Naive thymus-derived CD8-positive, alpha-beta T cell (primary cell): ENCODE measurements around the gene DNAJC11. TPM values are rescaled to one million over a fixed set of nuclear protein-coding genes. Genes with fewer than 3 reads are reported as not detected.
"Not testable (repeated sequence)": the region's sequence is repeated elsewhere in the genome, so short reads cannot be mapped to it uniquely, and the experiment has no call there.

ENCODE experiments used
- ATAC-seq, 2 donors: fragments of 150-1000 bp; cut with Tn5 transposase in 1 of 2; sonication (Bioruptor Pico), chemical (Tn5 transposase) in 1 of 2; 1 replicate in 1 of 2; 2 replicates in 1 of 2; pipeline ENCODE4 v1.10.0; 2021; ENCODE audit warnings: mild to moderate bottlenecking in 2 of 2, moderate library complexity in 2 of 2
- POLR2A ChIA-PET: fragments of 350-600 bp; sonication (Branson Sonifier 250); formaldehyde crosslinking; loops from one replicate; lab custom pipeline; 2021; ENCODE audit warnings: antibody characterized with exemption; lab: Charles Lee
- DNase-seq, 10 donors: peaks; one replicate each; pipeline versions ENCODE4 v3.0.0 to v3.0.0-alpha.2; 2020 to 2022
- H3K27ac Mint-ChIP-seq, 10 donors: one replicate each; pipeline ENCODE4 v1.8.0; 2020 to 2022; ENCODE audit warnings: mild to moderate bottlenecking in 10 of 10, mixed read lengths in 10 of 10, moderate library complexity in 4 of 10, inconsistent platforms in 1 of 10
- H3K27me3 Mint-ChIP-seq, 5 donors: one replicate each; pipeline ENCODE4 v1.8.0; 2021 to 2022; ENCODE audit warnings: mixed read lengths in 5 of 5
- H3K36me3 Mint-ChIP-seq, 3 donors: one replicate each; pipeline ENCODE4 v1.8.0; 2020 to 2022; ENCODE audit warnings: mixed read lengths in 3 of 3, mild to moderate bottlenecking in 2 of 3, inconsistent platforms in 1 of 3
- H3K4me1 Mint-ChIP-seq, 4 donors: one replicate each; pipeline ENCODE4 v1.8.0; 2021 to 2022; ENCODE audit warnings: mixed read lengths in 4 of 4
- H3K4me3 Mint-ChIP-seq, 10 donors: one replicate each; pipeline ENCODE4 v1.8.0; 2020 to 2022; ENCODE audit warnings: mild to moderate bottlenecking in 10 of 10, mixed read lengths in 10 of 10, moderate library complexity in 6 of 10, inconsistent platforms in 1 of 10
- H3K9me3 Mint-ChIP-seq, 9 donors: one replicate each; pipeline ENCODE4 v1.8.0; 2020 to 2022; ENCODE audit warnings: mixed read lengths in 9 of 9, mild to moderate bottlenecking in 3 of 9, inconsistent platforms in 1 of 9, moderate library complexity in 1 of 9
- polyA plus RNA-seq, 3 donors: library from polyadenylated mRNA; unstranded; fragments of 300-500 nt; fragmentation: Illumina TruSeq; gene quantifications; one replicate each; pipeline ENCODE4 v1.2.3, GENCODE V29; 2021
- total RNA-seq, 8 experiments: library from RNA in 2 of 8; stranded (reverse) in 2 of 8; gene quantifications; one replicate each; pipeline ENCODE4 v1.2.3 and lab custom pipeline; 2021 to 2026

DNAJC11 gene
- total and polyA plus RNA-seq, 5 experiments from 2014 or later = 13.2 to 47.4 (median 22.5) TPM

DNA sequence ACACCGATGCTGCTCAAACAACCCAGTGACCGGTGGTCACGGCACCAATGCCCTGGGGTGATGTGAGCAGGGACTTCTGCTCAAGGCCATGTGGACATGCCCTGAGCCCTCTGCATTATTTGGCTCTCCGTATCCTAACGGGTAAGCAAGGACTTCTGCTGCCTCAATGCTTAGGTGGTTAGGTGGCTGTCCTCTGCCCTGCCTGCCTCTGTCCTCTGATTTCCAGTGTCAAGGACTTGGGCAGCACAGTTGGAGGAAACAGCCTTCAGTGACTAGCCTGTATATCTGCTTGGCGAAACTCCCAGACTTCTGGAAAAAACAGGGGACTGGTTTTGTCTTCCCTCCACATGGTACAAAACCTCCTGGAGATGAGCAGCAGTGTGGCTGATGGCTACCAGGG lies 34.5 kb downstream of the DNAJC11 start:
- peaks cover 0 to 59% (median 5%) of the 10 kb centered on the region in 3 donors for H3K36me3 Mint-ChIP-seq
- peaks cover 0 to 4% (median under 1%) of the 10 kb centered on the region in 4 donors for H3K4me1 Mint-ChIP-seq
- H3K27me3 Mint-ChIP-seq = no peaks in the 10 kb centered on the region
- no peak for ATAC-seq
- POLR2A ChIA-PET = no interaction called here
- H3K27ac Mint-ChIP-seq = peak overlapping the region in 1 of 10 donors; percentile 21
- no peaks in the 10 kb centered on the region for H3K9me3 Mint-ChIP-seq
- DNase-seq = no peak
- H3K4me3 Mint-ChIP-seq = no peak overlapping the region

- Mint-ChIP-seq H3K4me3 (no peak overlapping the region), H3K27me3 (no peaks in the 10 kb centered on the region), H3K27ac (no peak overlapping the region), H3K36me3 (peaks cover 0 to 55% (median 5%) of the 10 kb centered on the region in 3 donors), H3K9me3 (no peaks in the 10 kb centered on the region), H3K4me1 (peaks cover 0 to 4% (median under 1%) of the 10 kb centered on the region in 4 donors)
- DNase-seq = no peak
- POLR2A ChIA-PET = no interaction called here
- no peak for ATAC-seq
Observed at GRCh38 chr1:6666696-6667095, 34.9 kb downstream of the DNAJC11 start.

- H3K27ac Mint-ChIP-seq, H3K9me3 Mint-ChIP-seq, ATAC-seq, H3K27me3 Mint-ChIP-seq, DNase-seq, POLR2A ChIA-PET, H3K4me3 Mint-ChIP-seq: not testable (repeated sequence)
- Mint-ChIP-seq H3K4me1 (peaks cover 3 to 15% (median 8%) of the 10 kb centered on the region in 4 donors), H3K36me3 (peaks cover 0 to 54% (median 5%) of the 10 kb centered on the region in 3 donors)
Observed at GRCh38 chr1:6662468-6662867, 39.1 kb downstream of the DNAJC11 start.

DNA sequence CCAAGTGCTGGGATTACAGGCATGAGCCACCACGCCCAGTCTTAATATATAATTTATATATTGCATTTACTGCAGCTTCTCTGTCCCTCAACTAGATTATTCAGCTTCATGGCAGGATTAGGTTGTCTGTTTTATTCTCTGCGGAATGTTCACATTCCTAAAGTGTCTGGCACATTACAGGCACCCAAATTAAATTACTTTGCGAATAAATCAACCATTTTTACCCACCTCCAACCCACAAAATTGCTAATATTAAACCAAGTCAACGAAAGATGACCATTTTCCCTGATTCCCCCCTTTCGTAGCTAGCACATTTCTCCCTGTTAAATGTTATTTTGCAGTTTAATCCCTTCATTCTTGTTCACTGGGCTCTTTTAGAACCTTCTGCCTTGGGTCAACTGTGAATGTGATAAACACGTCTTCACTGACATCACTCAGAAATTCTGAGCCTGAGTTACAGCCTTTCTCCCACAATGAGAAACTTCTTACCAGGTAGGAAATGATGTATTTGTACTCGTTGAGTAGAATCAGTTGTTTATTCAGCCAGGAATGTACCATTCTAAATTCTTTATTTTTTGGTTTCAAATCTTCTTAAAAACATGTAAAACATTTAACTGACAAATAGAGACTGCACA lies 41.1 kb downstream of the DNAJC11 start:
- H3K9me3 Mint-ChIP-seq = no peaks in the 10 kb centered on the region
- peaks cover 0 to 37% (median 1%) of the 10 kb centered on the region in 3 donors for H3K36me3 Mint-ChIP-seq
- DNase-seq (no peak), ATAC-seq (no peak)
- POLR2A ChIA-PET = no interaction called here
- peaks cover 6 to 23% (median 11%) of the 10 kb centered on the region in 4 donors for H3K4me1 Mint-ChIP-seq
- peak overlapping the region in 1 of 10 donors; percentile 45 for H3K27ac Mint-ChIP-seq
- H3K4me3 Mint-ChIP-seq = no peak overlapping the region
- no peaks in the 10 kb centered on the region for H3K27me3 Mint-ChIP-seq

DNA sequence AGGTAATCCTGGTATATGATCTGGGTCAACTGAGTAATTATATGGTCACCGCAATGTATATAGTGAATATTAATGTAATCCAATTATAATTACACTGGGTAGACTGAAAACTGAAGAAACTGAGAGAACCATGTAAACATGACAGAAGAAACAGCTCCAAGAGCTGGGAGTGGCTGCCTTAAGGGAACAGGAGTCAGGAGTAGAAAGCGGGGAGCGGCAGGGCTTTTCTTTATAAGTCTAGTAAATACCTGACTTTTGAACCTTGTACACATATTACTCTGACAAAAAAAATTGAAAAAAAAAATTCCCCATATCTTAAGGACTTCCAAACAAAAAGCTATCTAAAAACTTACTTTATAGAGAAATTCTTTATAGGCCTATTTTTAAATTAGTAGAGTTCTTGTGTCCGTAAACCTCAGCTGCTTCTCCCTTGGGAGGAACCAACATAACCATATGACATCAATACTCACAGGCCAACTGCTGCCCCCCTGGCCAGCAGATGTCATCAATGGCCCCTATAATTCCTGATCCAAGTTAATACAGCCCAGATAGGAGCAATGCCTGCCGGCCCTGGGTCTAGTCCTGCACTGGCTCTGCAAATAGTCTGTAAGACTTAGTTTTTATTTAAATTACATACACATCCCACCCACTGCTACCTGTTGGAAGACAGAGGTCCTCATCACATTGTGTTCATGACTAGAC lies 43.1 kb downstream of the DNAJC11 start:
- DNase-seq = no peak
- peaks cover 6 to 22% (median 10%) of the 10 kb centered on the region in 4 donors for H3K4me1 Mint-ChIP-seq
- H3K27ac Mint-ChIP-seq = peak overlapping the region in 1 of 10 donors; percentile 30
- no peaks in the 10 kb centered on the region for H3K27me3 Mint-ChIP-seq
- H3K9me3 Mint-ChIP-seq = no peaks in the 10 kb centered on the region
- peaks cover 0 to 33% (median 0%) of the 10 kb centered on the region in 3 donors for H3K36me3 Mint-ChIP-seq
- H3K4me3 Mint-ChIP-seq = no peak overlapping the region
- POLR2A ChIA-PET = no interaction called here
- no peak for ATAC-seq

DNA sequence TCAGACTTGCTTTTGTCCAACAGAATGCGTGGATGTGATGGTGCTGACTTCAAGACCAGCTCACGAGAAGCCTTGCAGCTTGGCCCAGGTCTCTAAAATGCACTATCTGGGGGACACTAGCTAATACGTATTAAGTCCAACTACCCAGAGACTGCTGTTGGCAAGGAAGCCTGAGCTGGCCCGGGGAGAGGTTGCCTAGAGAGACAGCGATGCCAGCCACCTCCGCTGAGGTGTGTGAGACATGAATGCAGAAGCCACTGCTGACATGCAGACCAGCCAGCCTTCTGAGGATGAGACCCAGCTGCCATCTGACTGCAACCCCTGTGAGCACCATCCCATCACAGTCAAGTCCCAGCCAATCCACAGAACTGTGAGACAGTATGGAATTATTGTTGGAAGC lies 44.5 kb downstream of the DNAJC11 start:
- peaks cover 0 to 36% (median 5%) of the 10 kb centered on the region in 3 donors for H3K36me3 Mint-ChIP-seq
- POLR2A ChIA-PET = no interaction called here
- DNase-seq = no peak
- no peaks in the 10 kb centered on the region for H3K9me3 Mint-ChIP-seq
- H3K4me3 Mint-ChIP-seq = no peak overlapping the region
- ATAC-seq = no peak
- H3K27me3 Mint-ChIP-seq = no peaks in the 10 kb centered on the region
- peak overlapping the region in 5 of 10 donors; percentile 1 to 74 (median 63) for H3K27ac Mint-ChIP-seq
- H3K4me1 Mint-ChIP-seq = peaks cover 6 to 20% (median 10%) of the 10 kb centered on the region in 4 donors

GRCh38 chr1:6653436-6654290 lies 48.0 kb downstream of the DNAJC11 start:
- Mint-ChIP-seq H3K36me3 (peaks cover 0 to 38% (median 6%) of the 10 kb centered on the region in 3 donors), H3K4me3 (no peak overlapping the region), H3K27me3 (no peaks in the 10 kb centered on the region), H3K4me1 (peaks cover 0 to 12% (median 5%) of the 10 kb centered on the region in 4 donors), H3K27ac (peak overlapping the region in 2 of 10 donors; percentile 7 to 42), H3K9me3 (no peaks in the 10 kb centered on the region)
- ATAC-seq = no peak
- DNase-seq = no peak
- POLR2A ChIA-PET = interaction anchor here (0.6 kb wide), 1 partner anchor 457 kb away, joined by 3 read pairs; no protein-coding TSS in a partner anchor

GRCh38 chr1:6652986-6653385 lies 48.6 kb downstream of the DNAJC11 start:
- no peak for ATAC-seq
- H3K27me3 Mint-ChIP-seq = no peaks in the 10 kb centered on the region
- H3K9me3 Mint-ChIP-seq = no peaks in the 10 kb centered on the region
- H3K27ac Mint-ChIP-seq = no peak overlapping the region
- H3K36me3 Mint-ChIP-seq = peaks cover 0 to 36% (median 6%) of the 10 kb centered on the region in 3 donors
- POLR2A ChIA-PET = interaction anchor here (0.5 kb wide), 1 partner anchor 136 kb away, joined by 3 read pairs; no protein-coding TSS in a partner anchor
- DNase-seq = no peak
- no peak overlapping the region for H3K4me3 Mint-ChIP-seq
- H3K4me1 Mint-ChIP-seq = peaks cover 0 to 10% (median 5%) of the 10 kb centered on the region in 4 donors

GRCh38 chr1:6651909-6652308 lies 49.7 kb downstream of the DNAJC11 start:
- POLR2A ChIA-PET = no interaction called here

DNA sequence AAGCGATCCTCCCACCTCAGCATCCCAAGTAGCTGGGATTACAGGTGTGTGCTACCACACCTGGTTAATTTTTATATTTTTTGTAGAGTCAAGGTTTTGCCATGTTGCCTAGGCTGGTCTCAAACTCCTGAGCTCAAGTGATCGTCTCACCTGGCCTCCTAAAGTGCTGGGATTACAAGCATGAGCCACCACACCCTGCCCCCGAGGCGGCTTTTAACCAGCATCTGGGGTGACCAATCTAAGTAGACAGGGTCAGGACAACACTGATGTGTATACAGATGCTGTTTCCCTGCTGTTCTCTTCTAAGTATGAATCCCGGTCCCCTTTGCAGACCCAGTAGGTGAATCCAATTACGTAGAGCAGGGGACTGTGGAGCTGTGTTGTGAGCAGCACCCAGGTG lies 53.1 kb downstream of the DNAJC11 start:
- POLR2A ChIA-PET = no interaction called here
- Mint-ChIP-seq H3K27me3 (no peaks in the 10 kb centered on the region), H3K9me3 (no peaks in the 10 kb centered on the region), H3K27ac (no peak overlapping the region), H3K4me3 (no peak overlapping the region), H3K36me3 (peaks cover 0 to 37% (median 8%) of the 10 kb centered on the region in 3 donors), H3K4me1 (peaks cover 0 to 3% (median 0%) of the 10 kb centered on the region in 4 donors)
- ATAC-seq (no peak), DNase-seq (no peak)

More at GRCh38 chr1:6651909-6652308, 49.7 kb downstream of the DNAJC11 start:
- H3K36me3 Mint-ChIP-seq = peaks cover 0 to 34% (median 6%) of the 10 kb centered on the region in 3 donors
- DNase-seq (no peak), ATAC-seq (no peak)
- peaks cover 0 to 4% (median 2%) of the 10 kb centered on the region in 4 donors for H3K4me1 Mint-ChIP-seq
- no peak overlapping the region for H3K27ac Mint-ChIP-seq
- no peak overlapping the region for H3K4me3 Mint-ChIP-seq
- no peaks in the 10 kb centered on the region for H3K27me3 Mint-ChIP-seq
- no peaks in the 10 kb centered on the region for H3K9me3 Mint-ChIP-seq

DNA sequence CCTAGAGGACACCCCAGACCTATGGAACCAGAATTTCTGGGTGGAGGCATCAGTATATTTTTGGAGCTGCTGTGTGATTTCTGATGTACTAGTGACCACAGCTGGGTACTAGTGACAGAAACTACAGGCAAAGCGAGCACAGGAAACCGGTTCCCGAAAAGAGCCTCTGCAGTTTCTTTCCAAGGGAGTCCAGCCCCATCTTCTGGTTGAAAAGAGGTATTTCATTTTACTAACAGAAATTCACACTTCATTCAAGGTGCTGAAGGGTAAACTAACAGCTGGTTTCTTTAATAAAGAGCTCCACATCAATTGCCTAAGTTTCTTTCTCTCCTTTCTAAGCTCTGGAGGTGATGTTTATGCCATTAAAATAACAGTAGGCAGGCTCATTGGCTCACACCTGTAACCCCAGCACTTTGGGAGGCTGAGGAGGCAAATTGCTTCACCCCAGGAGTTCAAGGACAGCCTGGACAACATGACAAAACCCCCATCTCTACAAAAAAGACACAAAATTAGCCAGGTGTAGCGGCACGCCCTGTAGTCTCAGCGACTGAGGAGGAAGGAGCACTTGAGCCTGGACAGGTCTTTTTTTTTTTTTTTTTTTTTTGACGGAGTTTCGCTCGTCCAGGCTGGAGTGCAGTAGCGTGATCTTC lies 55.0 kb downstream of the DNAJC11 start:
- H3K9me3 Mint-ChIP-seq = no peaks in the 10 kb centered on the region
- H3K36me3 Mint-ChIP-seq = peaks cover 0 to 33% (median 5%) of the 10 kb centered on the region in 3 donors
- peak; percentile 42 to 62 for ATAC-seq
- no peaks in the 10 kb centered on the region for H3K27me3 Mint-ChIP-seq
- peak in 7 of 10 donors; percentile 9 to 62 (median 30) for DNase-seq
- peaks cover 0 to 3% (median under 1%) of the 10 kb centered on the region in 4 donors for H3K4me1 Mint-ChIP-seq
- no peak overlapping the region for H3K27ac Mint-ChIP-seq
- POLR2A ChIA-PET = interaction anchor here (0.6 to 1.7 kb wide), 3 partner anchors 92 to 181 kb away, joined by 3 to 5 read pairs (median 3); partner anchors contain the start of genes NOL9, TAS1R1 and TNFRSF25
- no peak overlapping the region for H3K4me3 Mint-ChIP-seq

- peaks cover 0 to 40% (median 4%) of the 10 kb centered on the region in 3 donors for H3K36me3 Mint-ChIP-seq
- H3K4me3 Mint-ChIP-seq = no peak overlapping the region
- no peaks in the 10 kb centered on the region for H3K9me3 Mint-ChIP-seq
- no peaks in the 10 kb centered on the region for H3K27me3 Mint-ChIP-seq
- H3K27ac Mint-ChIP-seq = no peak overlapping the region
- H3K4me1 Mint-ChIP-seq = peaks cover 0 to 3% (median under 1%) of the 10 kb centered on the region in 4 donors
- POLR2A ChIA-PET = interaction anchor here (1.2 to 1.6 kb wide), 2 partner anchors 90 to 154 kb away, joined by 3 to 4 read pairs; no protein-coding TSS in a partner anchor
- DNase-seq = no peak
- no peak for ATAC-seq
Observed at GRCh38 chr1:6645018-6645417, 56.6 kb downstream of the DNAJC11 start.
